ENCODE results near the gene TMEM132D.
"Not testable (repeated sequence)": the region's sequence is repeated elsewhere in the genome, so short reads cannot be mapped to it uniquely, and the experiment has no call there.

TMEM132D gene

DNA sequence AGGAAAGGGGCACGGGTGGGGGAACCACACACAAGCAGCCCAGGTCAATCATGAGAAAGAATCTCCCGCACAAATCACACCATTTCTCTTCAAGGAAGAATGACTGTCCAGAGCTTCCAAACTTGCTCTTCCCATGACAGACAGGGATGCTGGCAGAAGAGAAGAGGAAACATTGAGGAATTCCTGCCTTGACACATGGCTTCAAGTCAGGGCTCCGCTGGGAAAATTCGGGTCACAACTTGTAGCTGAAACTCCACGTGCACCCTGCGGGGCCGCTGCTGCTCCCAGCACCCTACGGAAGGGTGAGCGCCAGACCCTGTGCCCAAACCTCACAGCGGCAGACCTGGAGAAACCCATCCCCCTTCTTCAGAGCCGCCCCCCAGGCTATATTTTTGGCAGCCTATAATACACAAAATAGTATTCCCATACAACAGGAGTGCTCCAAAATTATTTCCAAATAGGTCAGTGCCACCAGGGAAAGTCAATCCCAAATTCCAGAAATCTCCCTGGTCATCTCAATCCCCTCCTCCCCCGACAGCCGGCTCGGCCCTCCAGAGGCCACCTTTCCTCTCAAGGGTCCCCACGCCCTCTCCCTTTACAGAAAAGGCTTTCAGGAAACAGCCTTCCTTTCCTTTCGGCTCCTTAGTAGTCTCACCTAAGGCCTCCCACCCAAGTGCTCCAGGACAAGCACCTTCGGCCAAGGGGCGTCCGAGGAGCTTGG, 1.3 kb downstream of the TMEM132D start:
- Histone ChIP-seq H3K9ac (ENCODE audit: low read depth, low read length) (peak overlapping the region; percentile 74), H3K4me1 (ENCODE audit: control insufficient read depth, insufficient read depth, low read length) (peaks cover 7% of the 10 kb centered on the region), H3K4me3 (ENCODE audit: low read depth, low read length) (peak overlapping the region; percentile 72), H3K27me3 (ENCODE audit: control insufficient read depth, insufficient read depth, low read length) (peaks cover 58% of the 10 kb centered on the region), H3K9me3 (ENCODE audit: control insufficient read depth, insufficient read depth, low read length) (no peaks in the 10 kb centered on the region), H3K36me3 (ENCODE audit: control insufficient read depth, insufficient read depth, low read length) (no peaks in the 10 kb centered on the region)

DNA sequence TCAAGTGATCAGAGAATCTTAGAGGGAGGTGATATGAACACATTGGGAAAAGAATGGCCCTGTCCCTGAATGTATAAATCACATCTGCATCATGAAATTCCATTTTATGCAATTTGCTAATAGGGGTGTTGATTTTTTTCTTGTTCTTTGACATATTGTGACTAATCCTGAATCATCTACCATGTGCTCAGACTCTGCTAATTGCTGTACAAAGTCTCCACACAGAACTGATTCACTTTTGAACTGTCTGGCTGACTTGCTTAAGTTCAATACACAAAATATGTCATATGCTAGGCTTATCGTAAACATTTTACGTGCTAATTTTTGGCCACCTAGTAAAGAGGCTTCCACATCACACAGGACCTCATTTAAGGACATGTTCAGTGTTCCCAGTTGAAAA, 2.6 kb downstream of the TMEM132D start:
- H3K4me1 ChIP-seq (ENCODE audit: control insufficient read depth, insufficient read depth, low read length) = peaks cover 11% of the 10 kb centered on the region
- H3K9me3 ChIP-seq (ENCODE audit: control insufficient read depth, insufficient read depth, low read length) = no peaks in the 10 kb centered on the region
- no peaks in the 10 kb centered on the region for H3K36me3 ChIP-seq (ENCODE audit: control insufficient read depth, insufficient read depth, low read length)
- H3K9ac ChIP-seq (ENCODE audit: low read depth, low read length) = no peak overlapping the region
- H3K4me3 ChIP-seq (ENCODE audit: low read depth, low read length) = no peak overlapping the region
- peaks cover 45% of the 10 kb centered on the region for H3K27me3 ChIP-seq (ENCODE audit: control insufficient read depth, insufficient read depth, low read length)

DNA sequence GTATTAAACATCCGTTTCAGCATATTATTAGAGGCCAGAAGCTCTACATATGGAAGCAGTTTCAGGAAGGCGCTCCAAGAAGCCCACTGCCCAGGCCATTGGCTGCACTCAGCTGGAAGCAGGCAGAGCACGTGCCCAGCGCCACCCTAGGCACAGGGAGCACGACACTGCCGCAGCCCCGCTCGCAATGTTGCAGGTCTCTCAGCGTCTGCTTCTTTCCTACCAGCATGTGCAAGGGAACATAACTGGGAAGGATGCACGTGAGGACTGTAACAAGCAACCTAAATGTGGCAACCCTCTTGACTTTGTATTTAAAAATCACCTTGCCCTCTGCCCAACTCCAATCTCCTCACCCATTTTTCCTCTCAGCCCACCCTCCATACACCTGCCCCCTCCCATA, 3.5 kb downstream of the TMEM132D start:
- Histone ChIP-seq H3K9me3 (ENCODE audit: control insufficient read depth, insufficient read depth, low read length) (no peaks in the 10 kb centered on the region), H3K36me3 (ENCODE audit: control insufficient read depth, insufficient read depth, low read length) (peaks cover 2% of the 10 kb centered on the region), H3K4me3 (ENCODE audit: low read depth, low read length) (no peak overlapping the region), H3K9ac (ENCODE audit: low read depth, low read length) (no peak overlapping the region), H3K4me1 (ENCODE audit: control insufficient read depth, insufficient read depth, low read length) (peaks cover 11% of the 10 kb centered on the region), H3K27me3 (ENCODE audit: control insufficient read depth, insufficient read depth, low read length) (peaks cover 36% of the 10 kb centered on the region)

DNA sequence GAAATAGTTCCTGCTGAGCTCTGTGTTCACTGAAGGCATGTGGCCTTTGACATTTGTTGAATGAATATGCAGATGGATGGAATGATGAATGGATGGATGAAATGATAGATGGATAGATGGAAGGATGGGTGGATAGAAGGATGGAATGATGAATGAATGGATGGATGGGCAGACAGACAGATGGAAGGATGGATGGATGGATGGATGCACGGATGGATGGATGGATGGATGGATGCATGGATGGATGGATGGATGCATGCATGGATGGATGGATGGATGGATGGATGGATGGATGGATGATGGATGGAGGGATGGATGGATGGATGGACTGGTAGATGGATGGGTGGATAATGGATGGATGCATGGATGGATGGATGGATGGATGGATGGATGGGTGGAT, 4.8 kb downstream of the TMEM132D start:
- H3K36me3 ChIP-seq (ENCODE audit: control insufficient read depth, insufficient read depth, low read length); H3K9me3 ChIP-seq (ENCODE audit: control insufficient read depth, insufficient read depth, low read length); H3K4me1 ChIP-seq (ENCODE audit: control insufficient read depth, insufficient read depth, low read length); H3K4me3 ChIP-seq (ENCODE audit: low read depth, low read length); H3K9ac ChIP-seq (ENCODE audit: low read depth, low read length): not testable (repeated sequence)
- peaks cover 25% of the 10 kb centered on the region for H3K27me3 ChIP-seq (ENCODE audit: control insufficient read depth, insufficient read depth, low read length)

DNA sequence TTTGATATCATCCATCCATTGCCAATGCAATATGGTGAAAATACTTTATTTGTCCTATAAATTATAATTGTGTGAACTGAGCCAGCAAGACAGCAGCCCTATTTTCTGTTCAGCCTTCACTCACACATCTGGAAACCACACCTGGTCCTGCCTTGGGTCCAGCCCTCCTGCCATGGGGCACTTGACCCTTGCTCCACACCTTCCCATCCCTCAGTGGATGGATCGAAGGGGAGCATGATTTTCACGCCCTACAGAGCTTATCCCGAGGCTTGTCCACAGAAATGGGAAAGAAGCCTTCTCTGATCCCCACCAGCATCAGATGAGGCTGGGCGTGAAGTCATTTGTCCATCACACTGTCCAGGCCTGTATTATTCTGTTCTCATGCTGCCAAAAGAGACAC, 10.1 kb downstream of the TMEM132D start:
- Histone ChIP-seq H3K9ac (ENCODE audit: low read depth, low read length) (no peak overlapping the region), H3K4me1 (ENCODE audit: control insufficient read depth, insufficient read depth, low read length) (peaks cover 4% of the 10 kb centered on the region), H3K36me3 (ENCODE audit: control insufficient read depth, insufficient read depth, low read length) (peaks cover 6% of the 10 kb centered on the region), H3K4me3 (ENCODE audit: low read depth, low read length) (no peak overlapping the region), H3K9me3 (ENCODE audit: control insufficient read depth, insufficient read depth, low read length) (no peaks in the 10 kb centered on the region), H3K27me3 (ENCODE audit: control insufficient read depth, insufficient read depth, low read length) (no peaks in the 10 kb centered on the region)

DNA sequence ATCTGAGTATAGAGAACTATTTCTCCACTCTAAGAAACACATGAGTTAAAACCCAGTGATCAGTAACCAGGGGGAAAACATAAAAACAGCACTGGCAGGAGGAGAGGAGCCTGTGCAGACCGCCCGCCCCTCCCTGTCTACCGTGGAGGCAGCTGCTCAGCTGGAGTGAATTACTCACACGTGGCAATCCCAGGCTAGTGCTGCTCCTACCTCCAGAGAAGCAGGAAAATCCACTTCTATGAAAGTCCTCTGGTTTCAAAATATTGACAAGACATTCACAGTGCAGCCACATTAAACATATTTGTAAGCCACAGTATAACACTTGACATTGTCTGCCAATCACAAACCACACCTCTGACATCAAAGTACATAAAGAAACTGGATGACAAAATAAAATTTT, 16.7 kb downstream of the TMEM132D start:
- Histone ChIP-seq H3K4me3 (ENCODE audit: low read depth, low read length) (no peak overlapping the region), H3K4me1 (ENCODE audit: control insufficient read depth, insufficient read depth, low read length) (no peaks in the 10 kb centered on the region), H3K36me3 (ENCODE audit: control insufficient read depth, insufficient read depth, low read length) (peaks cover 3% of the 10 kb centered on the region)

DNA sequence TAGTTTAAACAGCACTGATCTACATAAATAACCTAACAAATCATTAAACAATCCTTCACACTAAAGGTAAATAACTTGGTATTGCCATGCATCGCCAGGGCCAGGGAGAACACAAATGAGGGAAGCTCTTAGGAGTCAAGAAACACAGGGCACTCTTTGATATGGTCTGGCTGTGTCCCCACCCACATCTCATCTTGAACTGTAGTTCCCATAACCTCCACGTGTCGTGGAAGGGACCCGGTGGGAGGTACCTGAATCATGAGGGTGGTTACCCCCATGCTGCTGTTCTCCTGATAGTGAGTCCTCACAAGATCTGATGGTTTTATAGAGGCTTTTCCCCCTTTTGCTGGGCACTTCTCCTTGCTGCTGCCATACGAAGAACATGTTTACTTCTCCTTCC, 17.3 kb downstream of the TMEM132D start:
- no peaks in the 10 kb centered on the region for H3K4me1 ChIP-seq (ENCODE audit: control insufficient read depth, insufficient read depth, low read length)
- no peak overlapping the region for H3K4me3 ChIP-seq (ENCODE audit: low read depth, low read length)
- peaks cover 3% of the 10 kb centered on the region for H3K36me3 ChIP-seq (ENCODE audit: control insufficient read depth, insufficient read depth, low read length)
- H3K27me3 ChIP-seq (ENCODE audit: control insufficient read depth, insufficient read depth, low read length) = no peaks in the 10 kb centered on the region
- H3K9ac ChIP-seq (ENCODE audit: low read depth, low read length) = no peak overlapping the region
- H3K9me3 ChIP-seq (ENCODE audit: control insufficient read depth, insufficient read depth, low read length) = no peaks in the 10 kb centered on the region

More for the DNA sequence above, 16.7 kb downstream of the TMEM132D start:
- H3K9me3 ChIP-seq (ENCODE audit: control insufficient read depth, insufficient read depth, low read length) = no peaks in the 10 kb centered on the region
- no peak overlapping the region for H3K9ac ChIP-seq (ENCODE audit: low read depth, low read length)
- H3K27me3 ChIP-seq (ENCODE audit: control insufficient read depth, insufficient read depth, low read length) = no peaks in the 10 kb centered on the region

DNA sequence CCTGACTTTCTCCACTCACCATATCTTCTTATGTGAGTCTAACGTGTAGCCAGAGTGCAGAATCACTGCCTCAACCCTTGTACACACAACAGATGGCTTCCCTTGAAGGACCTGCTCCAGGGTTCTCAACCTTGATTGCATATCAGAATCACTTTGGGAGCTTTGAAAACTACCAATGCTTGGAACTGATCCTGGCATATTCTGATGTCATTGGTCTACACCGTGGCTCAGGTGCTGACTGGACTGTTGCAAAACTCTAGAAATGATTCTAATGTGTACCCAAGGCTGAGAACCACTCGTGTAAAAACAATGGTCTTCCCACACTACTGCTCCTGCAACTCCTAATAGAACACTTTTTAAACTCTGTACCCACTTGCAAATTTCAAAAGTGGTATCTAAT, 18.5 kb downstream of the TMEM132D start:
- Histone ChIP-seq H3K4me1 (ENCODE audit: control insufficient read depth, insufficient read depth, low read length) (no peaks in the 10 kb centered on the region), H3K4me3 (ENCODE audit: low read depth, low read length) (no peak overlapping the region), H3K9me3 (ENCODE audit: control insufficient read depth, insufficient read depth, low read length) (no peaks in the 10 kb centered on the region), H3K9ac (ENCODE audit: low read depth, low read length) (no peak overlapping the region), H3K27me3 (ENCODE audit: control insufficient read depth, insufficient read depth, low read length) (no peaks in the 10 kb centered on the region), H3K36me3 (ENCODE audit: control insufficient read depth, insufficient read depth, low read length) (no peaks in the 10 kb centered on the region)

DNA sequence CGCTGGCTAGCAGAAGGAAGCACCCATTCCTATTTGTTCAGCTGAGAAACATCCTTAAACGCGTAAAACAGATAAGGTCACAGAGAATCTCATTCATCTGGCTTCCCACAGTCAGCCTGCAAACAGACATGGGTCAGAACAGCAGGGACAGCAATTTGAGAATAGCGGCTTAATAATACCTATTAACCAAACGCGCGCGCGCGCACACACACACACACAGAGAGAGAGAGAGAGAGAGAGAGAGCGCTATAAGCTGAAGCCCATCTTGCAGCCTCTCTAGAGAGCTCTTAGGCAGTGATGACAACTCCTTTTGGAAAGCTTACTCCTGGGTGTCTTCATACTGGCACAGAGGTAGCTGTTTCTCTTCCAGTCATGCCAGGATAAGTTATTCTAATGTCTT, 26.4 kb downstream of the TMEM132D start:
- H3K4me1 ChIP-seq (ENCODE audit: control insufficient read depth, insufficient read depth, low read length) = peaks cover 17% of the 10 kb centered on the region
- H3K27me3 ChIP-seq (ENCODE audit: control insufficient read depth, insufficient read depth, low read length) = no peaks in the 10 kb centered on the region
- no peaks in the 10 kb centered on the region for H3K36me3 ChIP-seq (ENCODE audit: control insufficient read depth, insufficient read depth, low read length)
- H3K9me3 ChIP-seq (ENCODE audit: control insufficient read depth, insufficient read depth, low read length) = no peaks in the 10 kb centered on the region
- no peak overlapping the region for H3K4me3 ChIP-seq (ENCODE audit: low read depth, low read length)
- H3K9ac ChIP-seq (ENCODE audit: low read depth, low read length) = no peak overlapping the region

DNA sequence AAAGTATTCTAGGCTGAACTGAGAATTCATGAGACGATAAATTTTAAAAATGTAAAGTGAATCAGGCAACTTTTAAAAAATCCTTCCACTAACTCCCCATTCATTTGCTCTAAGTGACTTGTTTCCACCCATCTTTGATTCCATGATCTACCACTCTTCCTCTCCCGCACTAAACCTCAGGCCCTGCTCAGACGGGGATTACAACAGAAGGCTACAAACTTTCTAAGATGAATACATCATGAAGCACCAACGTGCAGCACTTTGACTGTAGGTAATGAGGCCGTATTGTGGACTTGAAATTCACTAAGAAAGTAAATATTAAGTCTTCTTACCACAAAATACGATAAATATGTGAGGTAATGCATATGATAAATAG, 30.0 kb downstream of the TMEM132D start:
- no peak overlapping the region for H3K4me3 ChIP-seq (ENCODE audit: low read depth, low read length)
- H3K9me3 ChIP-seq (ENCODE audit: control insufficient read depth, insufficient read depth, low read length) = no peaks in the 10 kb centered on the region
- H3K36me3 ChIP-seq (ENCODE audit: control insufficient read depth, insufficient read depth, low read length) = no peaks in the 10 kb centered on the region
- H3K27me3 ChIP-seq (ENCODE audit: control insufficient read depth, insufficient read depth, low read length) = no peaks in the 10 kb centered on the region
- H3K9ac ChIP-seq (ENCODE audit: low read depth, low read length) = no peak overlapping the region
- peaks cover 42% of the 10 kb centered on the region for H3K4me1 ChIP-seq (ENCODE audit: control insufficient read depth, insufficient read depth, low read length)

DNA sequence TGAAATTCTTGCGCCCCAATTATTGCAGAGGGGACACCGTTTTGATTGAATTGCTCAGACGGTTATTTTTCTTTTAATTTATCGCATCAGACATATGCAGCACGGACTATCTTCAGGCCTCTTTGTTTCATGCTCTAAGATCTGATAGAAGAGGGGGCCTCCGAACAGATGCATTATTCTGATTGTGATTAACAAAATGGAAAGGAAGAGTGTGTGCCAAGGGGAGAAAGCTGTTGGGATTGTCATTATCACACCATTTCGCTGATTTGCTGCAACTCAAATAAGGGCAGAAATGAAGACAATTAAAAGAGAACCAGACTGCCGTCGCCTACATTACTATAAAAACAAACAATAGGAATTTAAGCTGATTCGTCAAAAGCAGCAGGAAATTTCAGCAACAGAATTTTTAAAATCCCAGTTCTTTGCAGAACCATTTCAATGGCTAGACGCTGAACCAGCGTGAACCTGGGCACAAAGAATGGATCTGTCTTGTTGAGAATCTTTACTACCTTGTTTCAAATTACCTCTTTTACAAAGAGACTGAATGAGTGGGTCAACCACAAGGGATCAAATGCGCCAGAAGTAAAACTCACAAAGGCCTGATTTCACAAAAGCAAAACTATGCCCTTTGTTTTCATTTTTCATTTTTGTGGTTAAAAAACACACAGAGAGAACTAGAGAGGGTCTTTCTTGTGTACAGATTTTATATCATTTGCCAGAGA, 30.6 kb downstream of the TMEM132D start:
- Histone ChIP-seq H3K27me3 (ENCODE audit: control insufficient read depth, insufficient read depth, low read length) (no peaks in the 10 kb centered on the region), H3K9me3 (ENCODE audit: control insufficient read depth, insufficient read depth, low read length) (no peaks in the 10 kb centered on the region), H3K9ac (ENCODE audit: low read depth, low read length) (no peak overlapping the region), H3K4me1 (ENCODE audit: control insufficient read depth, insufficient read depth, low read length) (peaks cover 42% of the 10 kb centered on the region), H3K36me3 (ENCODE audit: control insufficient read depth, insufficient read depth, low read length) (no peaks in the 10 kb centered on the region), H3K4me3 (ENCODE audit: low read depth, low read length) (peak overlapping the region; percentile 28)

Measured in iPS-15b (cell line).